RCC 7860 (cell line): Measurements from ENCODE around the gene ALDOC.
"Not testable (repeated sequence)": the region's sequence is repeated elsewhere in the genome, so short reads cannot be mapped to it uniquely, and the experiment has no call there.

Experiments used
- DNase-seq: peaks from one replicate; pipeline ENCODE4 v3.0.0-alpha.2; 2015; ENCODE audit warnings: low spot score
- FAIRE-seq: peaks from 2 replicates; lab custom pipeline; 2012; peaks lifted over from hg19 to GRCh38; lab: Jason Lieb, UNC

Gene ALDOC

GRCh38 chr17:28584434-28584833 is 7.7 kb upstream of the ALDOC start:
- no peak for FAIRE-seq
- no peak for DNase-seq

- DNase-seq (no peak), FAIRE-seq (no peak)
Observed at GRCh38 chr17:28582513-28582912, 5.8 kb upstream of the ALDOC start.

GRCh38 chr17:28580959-28581358 is 4.3 kb upstream of the ALDOC start:
- no peak for DNase-seq
- FAIRE-seq = no peak

GRCh38 chr17:28579526-28579925 is 2.8 kb upstream of the ALDOC start:
- no peak for DNase-seq
- no peak for FAIRE-seq

GRCh38 chr17:28578246-28579195 is 1.8 kb upstream of the ALDOC start:
- FAIRE-seq = no peak

GRCh38 chr17:28577466-28577824 is 750 bp upstream of the ALDOC start:
- FAIRE-seq = no peak

More at GRCh38 chr17:28578246-28579195, 1.8 kb upstream of the ALDOC start:
- DNase-seq = no peak

GRCh38 chr17:28576016-28576415 is 679 bp downstream of the ALDOC start:
- not testable (repeated sequence) for DNase-seq, FAIRE-seq

More at GRCh38 chr17:28577466-28577824, 750 bp upstream of the ALDOC start:
- DNase-seq = no peak

DNA sequence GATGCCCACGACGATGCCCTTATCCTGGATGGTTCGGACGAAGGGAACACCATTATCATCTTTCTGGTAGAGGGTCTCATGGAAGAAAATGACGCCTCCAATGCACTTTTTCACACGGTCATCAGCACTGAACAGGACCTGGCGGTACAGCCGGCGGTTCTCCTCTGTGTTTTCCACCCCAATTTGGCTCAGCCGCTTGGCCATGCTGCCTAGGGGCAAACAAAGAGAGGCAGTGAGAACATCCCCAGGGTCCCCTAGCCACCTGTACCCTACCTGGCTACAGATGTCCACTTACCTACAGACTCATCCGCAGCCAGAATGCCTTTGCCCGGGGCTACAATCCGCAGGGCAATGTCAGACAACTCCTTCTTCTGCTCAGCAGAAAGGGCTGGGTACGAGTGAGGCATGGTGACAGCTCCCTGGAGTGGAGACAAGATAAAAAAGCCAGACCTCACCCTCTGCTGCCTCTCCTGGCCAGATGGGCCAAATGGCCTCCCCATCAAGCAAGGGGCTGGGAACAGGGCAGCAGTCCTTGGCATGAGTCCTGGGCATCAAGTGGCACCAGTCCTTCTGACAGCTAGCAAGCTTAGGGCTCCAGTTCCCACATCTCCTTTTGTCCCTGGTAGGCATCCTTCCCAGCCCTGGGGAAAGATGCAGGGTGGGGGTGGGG is 1.4 kb downstream of the ALDOC start:
- FAIRE-seq (no peak), DNase-seq (no peak)

GRCh38 chr17:28574526-28574925 is 2.2 kb downstream of the ALDOC start:
- no peak for DNase-seq
- FAIRE-seq = no peak

DNA sequence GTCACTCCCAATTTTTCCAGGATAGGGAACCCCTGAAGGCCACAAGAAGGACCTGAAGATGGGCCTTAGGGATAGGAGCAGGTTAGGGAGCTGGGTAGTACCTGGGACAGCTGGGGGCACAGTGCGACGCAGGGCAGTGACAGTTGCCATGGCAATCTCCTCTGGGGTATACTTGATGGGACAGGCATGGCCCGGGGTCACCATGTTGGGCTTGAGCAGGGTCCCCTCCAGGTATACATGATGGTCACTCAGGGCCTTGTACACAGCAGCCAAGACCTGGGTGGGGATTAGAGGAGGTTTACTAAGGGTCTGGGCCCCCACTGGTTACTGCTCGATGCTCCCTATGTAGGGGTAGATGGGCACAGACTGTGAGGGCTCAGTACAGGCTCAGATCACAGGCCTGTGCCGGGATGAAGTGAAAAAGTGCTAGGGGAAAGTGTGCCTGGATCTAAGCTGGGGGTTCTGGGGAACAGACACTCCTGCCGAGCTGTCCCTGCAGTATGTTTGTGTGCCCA is 2.7 kb downstream of the ALDOC start:
- no peak for DNase-seq
- no peak for FAIRE-seq

DNA sequence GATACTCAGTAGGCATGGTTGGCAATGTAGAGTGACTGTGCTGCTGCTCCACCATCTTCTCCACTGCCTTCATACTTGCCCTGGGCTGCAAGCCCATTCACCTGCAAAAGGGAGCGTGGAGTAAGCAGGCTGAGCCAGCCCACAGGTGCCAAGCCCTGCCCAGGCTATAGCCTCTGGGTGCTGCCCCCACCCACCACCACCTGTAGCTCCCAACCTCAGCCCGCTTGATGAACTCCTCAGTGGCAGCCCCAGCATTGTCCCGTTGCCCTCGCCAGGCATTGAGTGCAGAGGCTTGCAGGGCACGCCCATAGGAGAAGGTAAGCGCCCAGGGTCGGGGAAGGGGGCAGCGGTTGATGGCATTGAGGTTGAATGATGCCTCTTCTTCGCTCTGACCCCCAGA is 3.2 kb downstream of the ALDOC start:
- FAIRE-seq = no peak

GRCh38 chr17:28573040-28573380 is 3.7 kb downstream of the ALDOC start:
- DNase-seq (no peak), FAIRE-seq (no peak)

More for the DNA sequence above, 3.2 kb downstream of the ALDOC start:
- no peak for DNase-seq

GRCh38 chr17:28572259-28573039 is 4.2 kb downstream of the ALDOC start:
- DNase-seq = no peak
- FAIRE-seq = no peak

- DNase-seq (peak; percentile 81), FAIRE-seq (peak; percentile 30)
Observed at GRCh38 chr17:28571361-28572122, 5.2 kb downstream of the ALDOC start, which contains the start of gene PIGS. TSS of gene PIGS (minus strand) at chr17:28571524. CDS start at chr17:28571496, 28 bp downstream.

- FAIRE-seq (no peak), DNase-seq (no peak)
Observed at GRCh38 chr17:28570716-28571360, 5.9 kb downstream of the ALDOC start.

- FAIRE-seq = no peak
- DNase-seq = no peak
Observed at GRCh38 chr17:28569446-28569845, 7.2 kb downstream of the ALDOC start.

DNA sequence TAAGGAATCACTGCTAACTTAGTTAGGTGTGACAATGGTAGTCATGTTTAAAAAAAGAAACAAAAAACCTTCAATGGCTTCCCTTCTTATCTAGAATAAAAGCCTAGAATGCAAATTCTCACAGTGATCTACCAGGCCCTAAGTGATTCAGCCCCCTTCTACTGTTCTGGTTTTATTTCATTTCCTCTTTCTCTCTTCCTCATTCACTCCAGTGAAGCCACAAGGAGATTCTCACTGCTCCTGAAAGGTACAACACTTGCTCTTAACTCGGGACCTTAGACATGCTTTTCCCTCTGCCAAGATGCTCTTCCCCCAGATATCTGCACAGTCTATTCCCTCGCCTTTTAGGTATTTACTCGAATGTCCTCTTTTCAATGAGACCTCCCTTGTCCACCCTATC is 9.1 kb downstream of the ALDOC start:
- DNase-seq (no peak), FAIRE-seq (no peak)

DNA sequence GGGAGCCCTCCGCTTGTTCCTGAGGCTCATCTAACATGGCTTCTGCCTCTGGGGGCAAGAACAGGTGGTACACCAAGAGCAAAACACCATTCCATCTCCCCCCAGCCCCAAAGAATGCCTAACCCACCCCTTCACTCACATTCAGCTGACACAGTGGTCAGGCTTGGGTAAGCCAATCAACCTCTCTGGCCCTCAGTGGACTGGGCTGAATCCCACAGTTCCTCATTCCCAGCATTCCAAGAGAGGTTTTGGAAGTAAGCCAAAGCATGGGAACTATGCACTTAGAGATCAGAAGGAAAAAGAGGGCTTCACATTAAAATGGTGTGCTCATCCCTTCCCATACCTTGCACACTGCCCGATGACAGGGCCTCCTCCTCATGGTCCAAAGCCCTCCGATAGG is 13.2 kb downstream of the ALDOC start:
- FAIRE-seq (no peak), DNase-seq (peak; percentile 64)

DNA sequence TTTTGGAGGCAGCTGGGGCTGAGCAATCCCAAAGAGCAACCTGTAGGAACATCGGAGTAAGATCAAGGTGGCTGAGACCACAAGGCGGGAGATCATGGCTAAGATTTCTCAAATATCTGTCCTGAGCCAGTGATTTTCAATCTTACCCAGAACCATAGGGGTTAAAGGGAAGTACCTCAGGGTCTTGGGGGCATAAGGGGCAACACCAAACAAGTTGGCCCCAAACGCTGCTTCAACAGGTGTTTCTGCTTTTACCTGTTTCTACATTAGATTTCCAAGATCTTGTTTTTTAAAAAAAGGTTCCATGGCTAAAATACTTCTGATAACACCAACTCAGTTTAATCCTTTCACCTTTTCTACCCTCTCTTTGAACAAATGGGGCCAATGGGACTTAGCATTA is 21.7 kb downstream of the ALDOC start:
- FAIRE-seq (no peak), DNase-seq (no peak)

- FAIRE-seq (no peak), DNase-seq (no peak)
Observed at GRCh38 chr17:28554565-28554964, 22.1 kb downstream of the ALDOC start.
